ENCODE results near the gene WDR93. TPM values are rescaled to one million over a fixed set of nuclear protein-coding genes. Genes with fewer than 3 reads are reported as not detected.

WDR93 gene
- total RNA-seq, 2 donors from 2014 or later, result 0.24 to 0.64 TPM

DNA sequence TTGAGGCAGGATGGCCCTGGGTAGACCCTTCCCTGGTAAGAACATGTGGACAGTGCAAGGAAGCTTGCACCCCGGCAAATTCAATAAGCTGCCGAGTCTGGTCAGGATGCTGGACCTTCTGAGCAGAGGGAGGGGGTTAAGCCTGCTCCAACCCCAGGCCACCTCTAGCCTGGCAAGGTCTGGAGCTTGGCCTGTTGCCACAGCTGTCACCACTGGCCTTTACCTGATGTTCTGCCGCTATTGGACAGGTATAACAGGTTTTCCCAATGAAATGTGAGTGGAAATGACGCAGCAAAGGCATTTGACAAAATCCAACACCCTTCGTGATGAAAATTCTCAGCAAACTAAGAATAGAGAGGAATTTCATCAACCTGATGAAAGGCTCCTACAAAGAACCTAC lies 61.1 kb downstream of the WDR93 start:
- H3K27me3 ChIP-seq (ENCODE audit: control insufficient read depth, insufficient read depth, low read length, poor library complexity, severe bottlenecking), result peaks cover 93% of the 10 kb centered on the region
- DNase-seq, result peak; percentile 49
- no peaks in the 10 kb centered on the region for H3K4me1 ChIP-seq (ENCODE audit: control insufficient read depth, insufficient read depth, low read length)
- H3K36me3 ChIP-seq (ENCODE audit: control insufficient read depth, insufficient read depth, low read length), result no peaks in the 10 kb centered on the region
- H3K27ac ChIP-seq (ENCODE audit: low read depth, low read length), result no peak overlapping the region
- no peaks in the 10 kb centered on the region for H3K9me3 ChIP-seq (ENCODE audit: control insufficient read depth, low read length)
- no peak overlapping the region for H3K4me3 ChIP-seq (ENCODE audit: low read length)
- Mint-ChIP-seq H3K9me3 (no peaks in the 10 kb centered on the region), H3K4me3 (no peak overlapping the region), H3K36me3 (ENCODE audit: low read depth) (no peaks in the 10 kb centered on the region), H3K4me1 (no peaks in the 10 kb centered on the region), H3K27me3 (ENCODE audit: insufficient read depth) (peaks cover 57% of the 10 kb centered on the region), H3K27ac (no peak overlapping the region)
- TF ChIP-seq CTCF (conservative IDR thresholded peaks at IDR 0.05), result no peak
- no peak overlapping the region for H3K9ac ChIP-seq (ENCODE audit: extremely low read depth, low read length, poor library complexity, severe bottlenecking)
- WGBS, 2 experiments (ENCODE audit: insufficient coverage in 1 of 2, insufficient read length in 1 of 2), result 87 to 100% methylated on average over 5 of the region's 5 CpGs

DNA sequence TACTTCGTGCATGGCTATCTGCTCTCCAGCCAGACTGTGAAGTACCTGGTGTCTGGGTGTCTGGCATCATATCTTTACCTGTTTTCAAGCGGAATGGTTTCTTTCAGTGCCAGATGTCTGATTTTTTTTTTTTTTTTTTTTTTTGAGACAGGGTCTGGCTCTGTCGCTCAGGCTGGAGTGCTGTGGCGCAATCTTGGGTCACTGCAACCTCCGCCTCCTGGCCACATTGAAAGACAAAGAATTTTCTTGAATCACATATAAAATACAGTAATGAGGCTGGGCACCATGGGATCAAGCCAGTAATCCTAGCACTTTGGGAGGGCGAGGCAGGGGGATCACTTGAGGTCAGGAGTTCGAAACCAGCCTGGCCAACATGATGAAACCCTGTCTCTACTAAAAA lies 63.2 kb downstream of the WDR93 start:
- DNase-seq, result no peak
- peaks cover 76% of the 10 kb centered on the region for H3K27me3 Mint-ChIP-seq (ENCODE audit: insufficient read depth)
- H3K27ac Mint-ChIP-seq, result no peak overlapping the region
- H3K36me3 Mint-ChIP-seq (ENCODE audit: low read depth), result no peaks in the 10 kb centered on the region
- no peak overlapping the region for H3K9ac ChIP-seq (ENCODE audit: extremely low read depth, low read length, poor library complexity, severe bottlenecking)
- H3K27me3 ChIP-seq (ENCODE audit: control insufficient read depth, insufficient read depth, low read length, poor library complexity, severe bottlenecking), result peaks cover 78% of the 10 kb centered on the region
- no peak overlapping the region for H3K4me3 Mint-ChIP-seq
- no peak overlapping the region for H3K27ac ChIP-seq (ENCODE audit: low read depth, low read length)
- H3K9me3 ChIP-seq (ENCODE audit: control insufficient read depth, low read length), result no peaks in the 10 kb centered on the region
- WGBS, 2 experiments (ENCODE audit: insufficient coverage in 1 of 2, insufficient read length in 1 of 2), result 94 to 95% methylated on average over 4 to 7 of the region's 7 CpGs
- H3K4me1 ChIP-seq (ENCODE audit: control insufficient read depth, insufficient read depth, low read length), result no peaks in the 10 kb centered on the region
- no peak overlapping the region for H3K4me3 ChIP-seq (ENCODE audit: low read length)
- no peak for TF ChIP-seq CTCF (conservative IDR thresholded peaks at IDR 0.05)
- H3K9me3 Mint-ChIP-seq, result no peaks in the 10 kb centered on the region
- peaks cover 3% of the 10 kb centered on the region for H3K4me1 Mint-ChIP-seq
- no peaks in the 10 kb centered on the region for H3K36me3 ChIP-seq (ENCODE audit: control insufficient read depth, insufficient read depth, low read length)

DNA sequence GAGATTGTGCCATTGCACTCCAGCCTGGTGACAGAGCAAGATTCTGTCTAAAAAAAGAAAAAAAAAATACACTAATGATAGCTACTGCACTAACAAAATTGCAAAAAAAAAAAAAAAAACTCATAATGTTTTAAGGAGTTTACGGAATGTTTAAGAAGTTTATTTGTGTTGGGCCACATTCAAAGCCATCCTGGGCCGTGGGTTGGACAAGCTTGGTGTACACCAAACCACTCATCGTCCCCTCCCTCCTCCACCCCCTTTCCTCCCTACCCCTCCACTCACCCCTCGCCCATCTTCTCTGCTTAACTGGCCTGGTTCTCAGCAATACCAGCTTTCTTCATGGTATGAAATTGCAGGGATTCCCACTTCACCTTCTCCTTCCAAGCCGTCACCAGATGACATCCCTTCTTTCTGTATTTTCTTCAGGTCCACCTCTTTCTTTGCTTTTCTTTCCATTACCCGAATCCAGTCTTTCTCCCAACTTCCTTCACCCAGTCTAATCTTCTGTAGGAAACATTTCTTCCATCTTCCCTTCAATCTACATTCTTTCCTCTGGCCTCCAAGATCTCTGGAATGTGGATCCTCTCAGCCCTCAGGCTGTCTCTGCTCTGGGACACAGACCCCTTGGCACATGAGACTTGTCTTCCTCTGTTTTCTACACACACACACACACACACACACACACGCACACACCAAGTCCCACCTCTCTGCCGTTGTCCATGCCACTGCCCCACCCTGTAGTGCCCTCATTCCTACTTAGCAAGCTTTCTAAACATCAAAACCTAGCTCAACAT lies 63.9 kb downstream of the WDR93 start:
- H3K9me3 ChIP-seq (ENCODE audit: control insufficient read depth, low read length), result no peaks in the 10 kb centered on the region
- Mint-ChIP-seq H3K4me1 (peaks cover 7% of the 10 kb centered on the region), H3K27me3 (ENCODE audit: insufficient read depth) (peaks cover 83% of the 10 kb centered on the region), H3K36me3 (ENCODE audit: low read depth) (no peaks in the 10 kb centered on the region), H3K9me3 (no peaks in the 10 kb centered on the region), H3K27ac (no peak overlapping the region), H3K4me3 (no peak overlapping the region)
- no peak overlapping the region for H3K9ac ChIP-seq (ENCODE audit: extremely low read depth, low read length, poor library complexity, severe bottlenecking)
- no peak for DNase-seq
- no peak overlapping the region for H3K4me3 ChIP-seq (ENCODE audit: low read length)
- H3K27me3 ChIP-seq (ENCODE audit: control insufficient read depth, insufficient read depth, low read length, poor library complexity, severe bottlenecking), result peaks cover 76% of the 10 kb centered on the region
- H3K27ac ChIP-seq (ENCODE audit: low read depth, low read length), result no peak overlapping the region
- no peak for TF ChIP-seq CTCF (conservative IDR thresholded peaks at IDR 0.05)
- WGBS, 2 experiments (ENCODE audit: insufficient coverage in 1 of 2, insufficient read length in 1 of 2), result 88 to 91% methylated on average over 4 to 7 of the region's 8 CpGs
- no peaks in the 10 kb centered on the region for H3K36me3 ChIP-seq (ENCODE audit: control insufficient read depth, insufficient read depth, low read length)
- H3K4me1 ChIP-seq (ENCODE audit: control insufficient read depth, insufficient read depth, low read length), result no peaks in the 10 kb centered on the region
